ENCODE measurements around the gene STXBP5L.
"Not testable (repeated sequence)": the region's sequence is repeated elsewhere in the genome, so short reads cannot be mapped to it uniquely, and the experiment has no call there.

Gene STXBP5L

GRCh38 chr3:121232309-121233225 is 324.6 kb downstream of the STXBP5L start:
- Histone ChIP-seq H3K9me3 (replicated peaks; ENCODE audit: low read length) (no peaks in the 10 kb centered on the region), H3K36me3 (ENCODE audit: insufficient read depth, low read length) (no peaks in the 10 kb centered on the region), H3K9ac (ENCODE audit: low read depth, low read length) (no peak overlapping the region), H3K4me2 (ENCODE audit: low read length) (no peak overlapping the region), H3K27me3 (ENCODE audit: control insufficient read depth, insufficient read depth, low read length) (no peaks in the 10 kb centered on the region), H3K4me3 (ENCODE audit: low read length) (no peak overlapping the region), H3K4me1 (ENCODE audit: control insufficient read depth, insufficient read depth, low read length) (no peaks in the 10 kb centered on the region)

- Histone ChIP-seq H3K9ac (ENCODE audit: low read depth, low read length) (no peak overlapping the region), H3K9me3 (replicated peaks; ENCODE audit: low read length) (no peaks in the 10 kb centered on the region), H3K36me3 (ENCODE audit: insufficient read depth, low read length) (no peaks in the 10 kb centered on the region), H3K4me2 (ENCODE audit: low read length) (no peak overlapping the region), H3K4me3 (ENCODE audit: low read length) (no peak overlapping the region), H3K4me1 (ENCODE audit: control insufficient read depth, insufficient read depth, low read length) (no peaks in the 10 kb centered on the region), H3K27me3 (ENCODE audit: control insufficient read depth, insufficient read depth, low read length) (no peaks in the 10 kb centered on the region)
Measured at GRCh38 chr3:121243208-121243607, 335.2 kb downstream of the STXBP5L start.

GRCh38 chr3:121252676-121253075 is 344.7 kb downstream of the STXBP5L start:
- no peaks in the 10 kb centered on the region for H3K4me1 ChIP-seq (ENCODE audit: control insufficient read depth, insufficient read depth, low read length)
- no peak overlapping the region for H3K9ac ChIP-seq (ENCODE audit: low read depth, low read length)
- no peak overlapping the region for H3K4me3 ChIP-seq (ENCODE audit: low read length)
- H3K36me3 ChIP-seq (ENCODE audit: insufficient read depth, low read length) = no peaks in the 10 kb centered on the region
- no peaks in the 10 kb centered on the region for H3K9me3 ChIP-seq (replicated peaks; ENCODE audit: low read length)
- H3K27me3 ChIP-seq (ENCODE audit: control insufficient read depth, insufficient read depth, low read length) = no peaks in the 10 kb centered on the region
- no peak overlapping the region for H3K4me2 ChIP-seq (ENCODE audit: low read length)

- Histone ChIP-seq H3K9ac (ENCODE audit: low read depth, low read length) (no peak overlapping the region), H3K4me3 (ENCODE audit: low read length) (no peak overlapping the region), H3K9me3 (replicated peaks; ENCODE audit: low read length) (no peaks in the 10 kb centered on the region), H3K27me3 (ENCODE audit: control insufficient read depth, insufficient read depth, low read length) (no peaks in the 10 kb centered on the region), H3K4me2 (ENCODE audit: low read length) (no peak overlapping the region), H3K4me1 (ENCODE audit: control insufficient read depth, insufficient read depth, low read length) (no peaks in the 10 kb centered on the region), H3K36me3 (ENCODE audit: insufficient read depth, low read length) (no peaks in the 10 kb centered on the region)
Measured at GRCh38 chr3:121269389-121269788, 361.4 kb downstream of the STXBP5L start.

- Histone ChIP-seq H3K9ac (ENCODE audit: low read depth, low read length) (no peak overlapping the region), H3K4me1 (ENCODE audit: control insufficient read depth, insufficient read depth, low read length) (no peaks in the 10 kb centered on the region), H3K9me3 (replicated peaks; ENCODE audit: low read length) (no peaks in the 10 kb centered on the region), H3K4me2 (ENCODE audit: low read length) (no peak overlapping the region), H3K27me3 (ENCODE audit: control insufficient read depth, insufficient read depth, low read length) (no peaks in the 10 kb centered on the region), H3K36me3 (ENCODE audit: insufficient read depth, low read length) (no peaks in the 10 kb centered on the region), H3K4me3 (ENCODE audit: low read length) (no peak overlapping the region)
Measured at GRCh38 chr3:121274411-121274810, 366.4 kb downstream of the STXBP5L start.

- Histone ChIP-seq H3K4me3 (ENCODE audit: low read length) (no peak overlapping the region), H3K9me3 (replicated peaks; ENCODE audit: low read length) (no peaks in the 10 kb centered on the region), H3K9ac (ENCODE audit: low read depth, low read length) (no peak overlapping the region), H3K36me3 (ENCODE audit: insufficient read depth, low read length) (no peaks in the 10 kb centered on the region), H3K4me1 (ENCODE audit: control insufficient read depth, insufficient read depth, low read length) (peaks cover 15% of the 10 kb centered on the region), H3K27me3 (ENCODE audit: control insufficient read depth, insufficient read depth, low read length) (no peaks in the 10 kb centered on the region), H3K4me2 (ENCODE audit: low read length) (peak overlapping the region; percentile 55)
Measured at GRCh38 chr3:121295452-121295851, 387.4 kb downstream of the STXBP5L start.

- H3K4me1 ChIP-seq (ENCODE audit: control insufficient read depth, insufficient read depth, low read length) = peaks cover 15% of the 10 kb centered on the region
- no peak overlapping the region for H3K9ac ChIP-seq (ENCODE audit: low read depth, low read length)
Measured at GRCh38 chr3:121295979-121296378, 388.0 kb downstream of the STXBP5L start.

GRCh38 chr3:121324320-121324719 is 416.3 kb downstream of the STXBP5L start:
- no peaks in the 10 kb centered on the region for H3K4me1 ChIP-seq (ENCODE audit: control insufficient read depth, insufficient read depth, low read length)
- H3K9ac ChIP-seq (ENCODE audit: low read depth, low read length) = no peak overlapping the region
- no peak overlapping the region for H3K4me2 ChIP-seq (ENCODE audit: low read length)
- H3K4me3 ChIP-seq (ENCODE audit: low read length) = no peak overlapping the region
- H3K27me3 ChIP-seq (ENCODE audit: control insufficient read depth, insufficient read depth, low read length) = no peaks in the 10 kb centered on the region
- no peaks in the 10 kb centered on the region for H3K36me3 ChIP-seq (ENCODE audit: insufficient read depth, low read length)
- no peaks in the 10 kb centered on the region for H3K9me3 ChIP-seq (replicated peaks; ENCODE audit: low read length)

More at GRCh38 chr3:121295979-121296378, 388.0 kb downstream of the STXBP5L start:
- no peaks in the 10 kb centered on the region for H3K9me3 ChIP-seq (replicated peaks; ENCODE audit: low read length)
- H3K27me3 ChIP-seq (ENCODE audit: control insufficient read depth, insufficient read depth, low read length) = no peaks in the 10 kb centered on the region
- no peak overlapping the region for H3K4me3 ChIP-seq (ENCODE audit: low read length)
- peak overlapping the region; percentile 4 for H3K4me2 ChIP-seq (ENCODE audit: low read length)
- no peaks in the 10 kb centered on the region for H3K36me3 ChIP-seq (ENCODE audit: insufficient read depth, low read length)

- Histone ChIP-seq H3K4me3 (ENCODE audit: low read length) (no peak overlapping the region), H3K27me3 (ENCODE audit: control insufficient read depth, insufficient read depth, low read length) (no peaks in the 10 kb centered on the region), H3K4me1 (ENCODE audit: control insufficient read depth, insufficient read depth, low read length) (no peaks in the 10 kb centered on the region), H3K36me3 (ENCODE audit: insufficient read depth, low read length) (no peaks in the 10 kb centered on the region), H3K9ac (ENCODE audit: low read depth, low read length) (no peak overlapping the region), H3K9me3 (replicated peaks; ENCODE audit: low read length) (no peaks in the 10 kb centered on the region), H3K4me2 (ENCODE audit: low read length) (no peak overlapping the region)
Measured at GRCh38 chr3:121330118-121330517, 422.1 kb downstream of the STXBP5L start.

- Histone ChIP-seq H3K9me3 (replicated peaks; ENCODE audit: low read length) (no peaks in the 10 kb centered on the region), H3K36me3 (ENCODE audit: insufficient read depth, low read length) (no peaks in the 10 kb centered on the region), H3K9ac (ENCODE audit: low read depth, low read length) (no peak overlapping the region), H3K27me3 (ENCODE audit: control insufficient read depth, insufficient read depth, low read length) (no peaks in the 10 kb centered on the region), H3K4me2 (ENCODE audit: low read length) (no peak overlapping the region), H3K4me3 (ENCODE audit: low read length) (no peak overlapping the region), H3K4me1 (ENCODE audit: control insufficient read depth, insufficient read depth, low read length) (no peaks in the 10 kb centered on the region)
Measured at GRCh38 chr3:121330634-121331033, 422.6 kb downstream of the STXBP5L start.

- H3K9ac ChIP-seq (ENCODE audit: low read depth, low read length); H3K4me3 ChIP-seq (ENCODE audit: low read length); H3K4me2 ChIP-seq (ENCODE audit: low read length); H3K9me3 ChIP-seq (replicated peaks; ENCODE audit: low read length); H3K4me1 ChIP-seq (ENCODE audit: control insufficient read depth, insufficient read depth, low read length); H3K36me3 ChIP-seq (ENCODE audit: insufficient read depth, low read length); H3K27me3 ChIP-seq (ENCODE audit: control insufficient read depth, insufficient read depth, low read length): not testable (repeated sequence)
Measured at GRCh38 chr3:121355960-121356359, 448.0 kb downstream of the STXBP5L start.

All from skeletal muscle satellite cell (primary cell).